Measurements from ENCODE around the gene TEX2.

Gene TEX2

GRCh38 chr17:64263000-64263766, at the start of gene TEX2:
Gene TEX2 (minus strand): TSS chr17:64263260. CDS start chr17:64214217, 49,043 bp downstream.
- H3K27me3 ChIP-seq (ENCODE audit: insufficient read depth, low read length), result peaks cover 45% of the 10 kb centered on the region
- peak within 1 kb of the TSS; percentile 85 for H3K4me3 ChIP-seq (ENCODE audit: low read length)
- no peaks in the 10 kb centered on the region for H3K36me3 ChIP-seq (ENCODE audit: insufficient read depth, low read depth, low read length)
- H3K27ac ChIP-seq (ENCODE audit: low read length), result peak within 1 kb of the TSS; percentile 89
- H3K4me1 ChIP-seq (ENCODE audit: insufficient read depth, low read length), result 0 out of 2 replicates have a peak, but pooled peaks cover 8% of the 10 kb centered on the region
- no peaks in the 10 kb centered on the region for H3K9me3 ChIP-seq (ENCODE audit: insufficient read depth, low read depth, low read length)
- peak within 1 kb of the TSS; percentile 90; the same call in 1 of the 2 replicates for H3K9ac ChIP-seq (ENCODE audit: low read depth, low read length)

- Histone ChIP-seq H3K4me3 (ENCODE audit: low read length) (no peak overlapping the region), H3K9ac (ENCODE audit: low read depth, low read length) (no peak overlapping the region), H3K4me1 (ENCODE audit: insufficient read depth, low read length) (no peaks in the 10 kb centered on the region), H3K27me3 (ENCODE audit: insufficient read depth, low read length) (no peaks in the 10 kb centered on the region), H3K9me3 (ENCODE audit: insufficient read depth, low read depth, low read length) (no peaks in the 10 kb centered on the region), H3K36me3 (ENCODE audit: insufficient read depth, low read depth, low read length) (no peaks in the 10 kb centered on the region), H3K27ac (ENCODE audit: low read length) (no peak overlapping the region)
These were observed 46.6 kb upstream of the TEX2 start for GRCh38 chr17:64309710-64310109.

- no peaks in the 10 kb centered on the region for H3K4me1 ChIP-seq (ENCODE audit: insufficient read depth, low read length)
- no peak overlapping the region for H3K4me3 ChIP-seq (ENCODE audit: low read length)
- no peak overlapping the region for H3K27ac ChIP-seq (ENCODE audit: low read length)
- no peaks in the 10 kb centered on the region for H3K36me3 ChIP-seq (ENCODE audit: insufficient read depth, low read depth, low read length)
- H3K9me3 ChIP-seq (ENCODE audit: insufficient read depth, low read depth, low read length), result no peaks in the 10 kb centered on the region
- H3K27me3 ChIP-seq (ENCODE audit: insufficient read depth, low read length), result no peaks in the 10 kb centered on the region
- H3K9ac ChIP-seq (ENCODE audit: low read depth, low read length), result no peak overlapping the region
These were observed 46.0 kb upstream of the TEX2 start for GRCh38 chr17:64309021-64309420.

- Histone ChIP-seq H3K4me3 (ENCODE audit: low read length) (no peak overlapping the region), H3K36me3 (ENCODE audit: insufficient read depth, low read depth, low read length) (no peaks in the 10 kb centered on the region), H3K9me3 (ENCODE audit: insufficient read depth, low read depth, low read length) (no peaks in the 10 kb centered on the region), H3K27me3 (ENCODE audit: insufficient read depth, low read length) (no peaks in the 10 kb centered on the region), H3K27ac (ENCODE audit: low read length) (no peak overlapping the region), H3K4me1 (ENCODE audit: insufficient read depth, low read length) (no peaks in the 10 kb centered on the region), H3K9ac (ENCODE audit: low read depth, low read length) (no peak overlapping the region)
These were observed 43.9 kb upstream of the TEX2 start for GRCh38 chr17:64306850-64307463.

GRCh38 chr17:64304551-64304950, 41.5 kb upstream of the TEX2 start:
- no peak overlapping the region for H3K27ac ChIP-seq (ENCODE audit: low read length)
- no peaks in the 10 kb centered on the region for H3K36me3 ChIP-seq (ENCODE audit: insufficient read depth, low read depth, low read length)
- H3K9ac ChIP-seq (ENCODE audit: low read depth, low read length), result no peak overlapping the region
- no peaks in the 10 kb centered on the region for H3K27me3 ChIP-seq (ENCODE audit: insufficient read depth, low read length)
- no peaks in the 10 kb centered on the region for H3K4me1 ChIP-seq (ENCODE audit: insufficient read depth, low read length)
- no peak overlapping the region for H3K4me3 ChIP-seq (ENCODE audit: low read length)
- H3K9me3 ChIP-seq (ENCODE audit: insufficient read depth, low read depth, low read length), result no peaks in the 10 kb centered on the region

- H3K27ac ChIP-seq (ENCODE audit: low read length), result no peak overlapping the region
- no peaks in the 10 kb centered on the region for H3K9me3 ChIP-seq (ENCODE audit: insufficient read depth, low read depth, low read length)
- H3K9ac ChIP-seq (ENCODE audit: low read depth, low read length), result no peak overlapping the region
- no peak overlapping the region for H3K4me3 ChIP-seq (ENCODE audit: low read length)
- H3K36me3 ChIP-seq (ENCODE audit: insufficient read depth, low read depth, low read length), result no peaks in the 10 kb centered on the region
- H3K27me3 ChIP-seq (ENCODE audit: insufficient read depth, low read length), result no peaks in the 10 kb centered on the region
- no peaks in the 10 kb centered on the region for H3K4me1 ChIP-seq (ENCODE audit: insufficient read depth, low read length)
These were observed 37.6 kb upstream of the TEX2 start for GRCh38 chr17:64300699-64300965.

- no peaks in the 10 kb centered on the region for H3K36me3 ChIP-seq (ENCODE audit: insufficient read depth, low read depth, low read length)
- no peak overlapping the region for H3K9ac ChIP-seq (ENCODE audit: low read depth, low read length)
- H3K4me1 ChIP-seq (ENCODE audit: insufficient read depth, low read length), result no peaks in the 10 kb centered on the region
- no peaks in the 10 kb centered on the region for H3K27me3 ChIP-seq (ENCODE audit: insufficient read depth, low read length)
- no peaks in the 10 kb centered on the region for H3K9me3 ChIP-seq (ENCODE audit: insufficient read depth, low read depth, low read length)
- no peak overlapping the region for H3K4me3 ChIP-seq (ENCODE audit: low read length)
- H3K27ac ChIP-seq (ENCODE audit: low read length), result no peak overlapping the region
These were observed 34.5 kb upstream of the TEX2 start for GRCh38 chr17:64297467-64298088.

- H3K9ac ChIP-seq (ENCODE audit: low read depth, low read length), result no peak overlapping the region
- no peaks in the 10 kb centered on the region for H3K4me1 ChIP-seq (ENCODE audit: insufficient read depth, low read length)
- no peaks in the 10 kb centered on the region for H3K27me3 ChIP-seq (ENCODE audit: insufficient read depth, low read length)
- H3K9me3 ChIP-seq (ENCODE audit: insufficient read depth, low read depth, low read length), result peaks cover 7% of the 10 kb centered on the region
- H3K27ac ChIP-seq (ENCODE audit: low read length), result no peak overlapping the region
- H3K36me3 ChIP-seq (ENCODE audit: insufficient read depth, low read depth, low read length), result no peaks in the 10 kb centered on the region
- H3K4me3 ChIP-seq (ENCODE audit: low read length), result no peak overlapping the region
These were observed 33.2 kb upstream of the TEX2 start for GRCh38 chr17:64296246-64296645.

- H3K9me3 ChIP-seq (ENCODE audit: insufficient read depth, low read depth, low read length), result peaks cover 12% of the 10 kb centered on the region
- H3K4me3 ChIP-seq (ENCODE audit: low read length), result no peak overlapping the region
- no peaks in the 10 kb centered on the region for H3K27me3 ChIP-seq (ENCODE audit: insufficient read depth, low read length)
- no peak overlapping the region for H3K27ac ChIP-seq (ENCODE audit: low read length)
- no peak overlapping the region for H3K9ac ChIP-seq (ENCODE audit: low read depth, low read length)
- no peaks in the 10 kb centered on the region for H3K4me1 ChIP-seq (ENCODE audit: insufficient read depth, low read length)
- no peaks in the 10 kb centered on the region for H3K36me3 ChIP-seq (ENCODE audit: insufficient read depth, low read depth, low read length)
These were observed 32.1 kb upstream of the TEX2 start for GRCh38 chr17:64295146-64295545.

GRCh38 chr17:64291268-64291851, 28.3 kb upstream of the TEX2 start:
- H3K9ac ChIP-seq (ENCODE audit: low read depth, low read length), result no peak overlapping the region
- H3K27ac ChIP-seq (ENCODE audit: low read length), result no peak overlapping the region
- peaks cover 12% of the 10 kb centered on the region for H3K9me3 ChIP-seq (ENCODE audit: insufficient read depth, low read depth, low read length)
- no peaks in the 10 kb centered on the region for H3K27me3 ChIP-seq (ENCODE audit: insufficient read depth, low read length)
- no peak overlapping the region for H3K4me3 ChIP-seq (ENCODE audit: low read length)
- no peaks in the 10 kb centered on the region for H3K36me3 ChIP-seq (ENCODE audit: insufficient read depth, low read depth, low read length)
- no peaks in the 10 kb centered on the region for H3K4me1 ChIP-seq (ENCODE audit: insufficient read depth, low read length)

GRCh38 chr17:64289741-64290141, 26.7 kb upstream of the TEX2 start:
- no peaks in the 10 kb centered on the region for H3K36me3 ChIP-seq (ENCODE audit: insufficient read depth, low read depth, low read length)
- H3K27me3 ChIP-seq (ENCODE audit: insufficient read depth, low read length), result no peaks in the 10 kb centered on the region
- H3K4me1 ChIP-seq (ENCODE audit: insufficient read depth, low read length), result no peaks in the 10 kb centered on the region
- no peak overlapping the region for H3K4me3 ChIP-seq (ENCODE audit: low read length)
- no peak overlapping the region for H3K9ac ChIP-seq (ENCODE audit: low read depth, low read length)
- peaks cover 12% of the 10 kb centered on the region for H3K9me3 ChIP-seq (ENCODE audit: insufficient read depth, low read depth, low read length)
- H3K27ac ChIP-seq (ENCODE audit: low read length), result no peak overlapping the region

GRCh38 chr17:64282753-64283080, 19.7 kb upstream of the TEX2 start:
- Histone ChIP-seq H3K4me1 (ENCODE audit: insufficient read depth, low read length) (no peaks in the 10 kb centered on the region), H3K36me3 (ENCODE audit: insufficient read depth, low read depth, low read length) (no peaks in the 10 kb centered on the region), H3K27ac (ENCODE audit: low read length) (no peak overlapping the region), H3K9ac (ENCODE audit: low read depth, low read length) (no peak overlapping the region), H3K27me3 (ENCODE audit: insufficient read depth, low read length) (no peaks in the 10 kb centered on the region), H3K4me3 (ENCODE audit: low read length) (no peak overlapping the region), H3K9me3 (ENCODE audit: insufficient read depth, low read depth, low read length) (no peaks in the 10 kb centered on the region)
